GM12878 (cell line): ENCODE data around the gene TMEM253. TPM values are rescaled to one million over a fixed set of nuclear protein-coding genes. Genes with fewer than 3 reads are reported as not detected.

Experiments used
- ATAC-seq: fragments of 200-7000 bp; cut with Tn5 transposase; 3 replicates; pipeline ENCODE4 v1.9.1; 2020; ENCODE audit warnings: mild to moderate bottlenecking, moderate library complexity
- BruUV-seq: library from RNA; stranded (reverse); fragments of 400-500 nt; replicated peaks from 2 replicates; lab custom pipeline; 2021; lab: Mats Ljungman, UMichigan
- CTCF ChIA-PET: fragments of 300-600 bp; sonication (Branson Sonifier 250); formaldehyde crosslinking; extraction: SDS; loops from one replicate; lab custom pipeline; 2021; ENCODE audit warnings: inconsistent platforms; lab: Yijun Ruan, JAX
- POLR2A ChIA-PET: fragments of 350-600 bp; formaldehyde crosslinking; extraction: SDS; loops from one replicate; lab custom pipeline; 2021; ENCODE audit warnings: inconsistent platforms; lab: Charles Lee
- RAD21 ChIA-PET: fragments of 300-600 bp; sonication (Branson Sonifier 250); formaldehyde crosslinking; loops from one replicate; lab custom pipeline; 2023; ENCODE audit warnings: antibody characterized with exemption; ENCODE audit not compliant: unreplicated experiment; lab: Charles Lee
- SMC1A ChIA-PET: fragments of 300-600 bp; sonication (Branson Sonifier 250); formaldehyde crosslinking; loops from one replicate; lab custom pipeline; 2023; ENCODE audit not compliant: unreplicated experiment, uncharacterized antibody; lab: Charles Lee
- DNase-seq: peaks from one replicate; pipeline ENCODE4 v3.0.0-alpha.2; 2011; ENCODE audit warnings: low read depth, low spot score
- FAIRE-seq: peaks from 3 replicates; lab custom pipeline; 2011; peaks lifted over from hg19 to GRCh38; lab: Jason Lieb, UNC
- H2AFZ ChIP-seq: 2 replicates; pipeline ENCODE4 v1.6.0; 2011; ENCODE audit warnings: low read depth, low read length, control low read depth; ENCODE audit not compliant: control insufficient read depth
- H3K27ac ChIP-seq: 2 replicates; pipeline ENCODE4 v1.5.1; 2011; ENCODE audit warnings: control low read depth; ENCODE audit not compliant: control insufficient read depth, insufficient read depth
- H3K27me3 ChIP-seq, 2 experiments: replicated peaks in 1 of 2; 2 replicates each; pipeline versions ENCODE4 v1.6.0 to v1.6.1; 2011; ENCODE audit warnings: low read length in 1 of 2; ENCODE audit not compliant: control insufficient read depth in 2 of 2, insufficient read depth in 2 of 2
- H3K36me3 ChIP-seq, 2 experiments: 2 replicates each; pipeline ENCODE4 v1.5.1; 2011; ENCODE audit warnings: low read length in 1 of 2; ENCODE audit not compliant: control insufficient read depth in 2 of 2, insufficient read depth in 2 of 2
- H3K4me1 ChIP-seq: 2 replicates; pipeline ENCODE4 v1.6.1; 2011; ENCODE audit warnings: mild to moderate bottlenecking, low read length, moderate library complexity, mixed read lengths; ENCODE audit not compliant: control insufficient read depth, insufficient read depth
- H3K4me2 ChIP-seq: 2 replicates; pipeline ENCODE4 v1.6.0; 2011; ENCODE audit warnings: control low read depth; ENCODE audit not compliant: control insufficient read depth, insufficient read depth
- H3K4me3 ChIP-seq: fragments of 200-600 bp; sonication (generic); 2 replicates; pipeline ENCODE4 v1.5.1; 2016
- H3K79me2 ChIP-seq: 2 replicates; pipeline ENCODE4 v1.6.0; 2011; ENCODE audit warnings: low read length; ENCODE audit not compliant: control insufficient read depth, insufficient read depth
- H3K9ac ChIP-seq: 2 replicates; pipeline ENCODE4 v1.8.0; 2011; ENCODE audit warnings: low read length, control low read depth, mixed read lengths; ENCODE audit not compliant: control insufficient read depth, insufficient read depth
- H3K9me3 ChIP-seq: replicated peaks from 3 replicates; pipeline ENCODE4 v1.5.1; 2011; ENCODE audit warnings: mild to moderate bottlenecking, low read length; ENCODE audit not compliant: control insufficient read depth, insufficient read depth
- H4K20me1 ChIP-seq: 2 replicates; pipeline ENCODE4 v1.6.0; 2011; ENCODE audit not compliant: control insufficient read depth, insufficient read depth
- BHLHE40 ChIP-seq, 2 experiments: fragments of 450-650 bp in 1 of 2; IDR thresholded peaks; 2 replicates each; pipeline ENCODE4 v1.6.1; 2011 to 2017; ENCODE audit warnings: low read depth in 2 of 2, borderline replicate concordance in 1 of 2, improper control_type of control experiment in 1 of 2, low read length in 1 of 2, mild to moderate bottlenecking in 1 of 2
- CHD1 ChIP-seq: IDR thresholded peaks from 2 replicates; pipeline ENCODE4 v1.6.1; 2012; ENCODE audit warnings: low read depth, low read length, improper control_type of control experiment
- CHD2 ChIP-seq: IDR thresholded peaks from 2 replicates; pipeline ENCODE4 v1.6.1; 2011; ENCODE audit warnings: low read depth, low read length, improper control_type of control experiment, borderline replicate concordance
- EED ChIP-seq: sonication (generic); IDR thresholded peaks from 2 replicates; pipeline ENCODE4 v1.6.1; 2016; ENCODE audit warnings: antibody characterized with exemption, low read depth
- ESRRA ChIP-seq: IDR thresholded peaks from 2 replicates; pipeline ENCODE4 v1.6.1; 2012; ENCODE audit warnings: mild to moderate bottlenecking, low read length, improper control_type of control experiment
- IKZF2 ChIP-seq, 2 experiments: fragments of 450-650 bp; IDR thresholded peaks; 2 replicates each; pipeline ENCODE4 v1.6.1; 2017; ENCODE audit warnings: mild to moderate bottlenecking in 2 of 2, moderate library complexity in 2 of 2
- MXI1 ChIP-seq: fragments of 150-350 bp; IDR thresholded peaks from 2 replicates; pipeline ENCODE4 v1.6.1; 2011; ENCODE audit warnings: low read depth, mild to moderate bottlenecking, inconsistent platforms, low read length, improper control_type of control experiment
- NR2F1 ChIP-seq: fragments of 450-650 bp; conservative IDR thresholded peaks from 2 replicates; pipeline ENCODE4 v1.6.1; 2017; ENCODE audit warnings: mild to moderate bottlenecking
- RCOR1 ChIP-seq: conservative IDR thresholded peaks from 2 replicates; pipeline ENCODE4 v1.6.1; 2012; ENCODE audit warnings: low read depth, low read length, improper control_type of control experiment
- RUNX3 ChIP-seq: IDR thresholded peaks from 2 replicates; pipeline ENCODE4 v1.6.1; 2012; ENCODE audit warnings: low read length, inconsistent platforms
- SMARCA5 ChIP-seq: fragments of 450-650 bp; IDR thresholded peaks from 2 replicates; pipeline ENCODE4 v1.6.1; 2017; ENCODE audit warnings: mild to moderate bottlenecking
- SMC3 ChIP-seq: IDR thresholded peaks from 2 replicates; pipeline ENCODE4 v1.6.1; 2011; ENCODE audit warnings: low read length, improper control_type of control experiment, borderline replicate concordance
- SUPT20H ChIP-seq: IDR thresholded peaks from 2 replicates; pipeline ENCODE4 v1.6.1; 2011; ENCODE audit warnings: low read depth, mild to moderate bottlenecking, low read length, moderate library complexity, borderline replicate concordance; ENCODE audit not compliant: control insufficient read depth
- TCF7 ChIP-seq: IDR thresholded peaks from 2 replicates; pipeline ENCODE4 v1.6.1; 2014; ENCODE audit warnings: antibody characterized with exemption, borderline replicate concordance
- WRNIP1 ChIP-seq: IDR thresholded peaks from 2 replicates; pipeline ENCODE4 v1.6.1; 2011; ENCODE audit warnings: low read depth, low read length, improper control_type of control experiment, borderline replicate concordance
- YY1 ChIP-seq: IDR thresholded peaks from 2 replicates; pipeline ENCODE4 v1.6.1; 2011; ENCODE audit warnings: low read depth, mild to moderate bottlenecking, low read length
- WGBS: methylation state at CpG from one replicate; pipeline ENCODE4 v1.1.6; 2016; ENCODE audit warnings: low lambda C conversion rate; ENCODE audit not compliant: insufficient replicate concordance, insufficient coverage; ENCODE audit errors: missing lambda C conversion rate; 5-methylcytosine and 5-hydroxymethylcytosine counted together
- in situ Hi-C: fragments of 300-500 bp; cut with MboI; formaldehyde crosslinking; loops from 9 replicates; pipeline ENCODE4 v1.14.3; 2018; ENCODE audit warnings: mixed read lengths
- intact Hi-C: fragments of 100-400 bp; cut with micrococcal nuclease; formaldehyde crosslinking; loops from one replicate; pipeline ENCODE4 v1.14.2; 2022; ENCODE audit not compliant: unreplicated experiment
- polyA plus RNA-seq, 11 experiments: library from polyadenylated mRNA; depleted of rRNA in 4 of 11; unstranded in 6 of 11; stranded (reverse) in 5 of 11; fragments of >200 nt; fragmentation: Nextera tagmentation in 4 of 11; fragmentation: Illumina TruSeq in 1 of 11; extraction: Ambion mirVana in 4 of 11; extraction: Trizol in 1 of 11; gene quantifications; 1 replicate in 1 of 11; 2 replicates in 10 of 11; pipeline versions ENCODE4 v1.2.1 to v1.2.3, GENCODE V29; 2011 to 2016; ENCODE audit warnings: inconsistent platforms in 2 of 11, missing spikeins in 2 of 11, low read depth in 1 of 11
- total RNA-seq, 4 experiments: library from RNA; depleted of rRNA in 3 of 4; stranded (reverse); fragments of >200 nt in 3 of 4; fragmentation: Illumina TruSeq in 1 of 4; extraction: Trizol in 1 of 4; gene quantifications; 2 replicates each; pipeline versions ENCODE4 v1.2.1 to v1.2.3, GENCODE V29; 2013 to 2021
- TF ChIP-seq, protein P1 (sequence below), 3 experiments: IDR thresholded peaks in 2 of 3; conservative IDR thresholded peaks in 1 of 3; 2 replicates each; pipeline ENCODE4 v1.5.1; 2011; ENCODE audit warnings: low read depth in 3 of 3, low read length in 3 of 3, mild to moderate bottlenecking in 3 of 3, control low read depth in 2 of 3, moderate library complexity in 2 of 3, inconsistent platforms in 1 of 3, mixed read lengths in 1 of 3; ENCODE audit not compliant: control insufficient read depth in 2 of 3, insufficient read depth in 1 of 3; ENCODE audit errors: extremely low read depth in 1 of 3

TMEM253 gene
- total and polyA plus RNA-seq, 10 of the 15 experiments (the other 5 are each of a cell fraction or from before 2014, with no cell fraction given), result 0.11 to 0.48 TPM; not detected in 8

DNA sequence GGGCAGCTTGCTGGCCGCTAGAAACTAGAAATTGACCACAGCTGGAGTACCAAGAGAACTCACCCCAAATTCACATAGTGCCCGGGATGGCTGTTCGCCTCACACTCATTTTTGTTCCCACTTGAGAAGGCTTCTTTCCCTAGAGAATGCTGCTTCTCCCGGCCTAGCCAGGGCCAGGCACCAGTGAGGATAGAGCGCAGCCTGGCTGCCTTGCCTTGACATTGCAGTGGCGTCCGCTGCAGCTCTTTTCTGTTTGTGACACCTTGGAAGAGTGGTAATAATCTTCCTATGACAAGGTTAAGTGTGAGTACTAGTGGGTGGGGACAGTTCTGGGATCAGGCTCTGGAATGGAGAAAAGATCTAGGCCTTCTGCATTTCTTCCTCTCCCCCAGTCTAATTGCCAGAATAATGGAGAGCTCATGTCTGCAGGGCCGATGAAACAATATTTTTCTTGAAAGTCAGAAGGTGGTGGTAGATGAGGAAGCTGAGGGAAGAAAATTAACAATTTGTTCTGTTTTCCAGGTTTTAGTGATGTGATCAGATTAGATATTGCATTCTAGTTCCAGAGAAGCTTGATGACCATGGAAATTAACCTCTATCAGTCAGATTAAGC lies 3.7 kb downstream of the TMEM253 start:
- TSS peak; percentile 97 for BruUV-seq
- Histone ChIP-seq H3K79me2 (no peaks in the 10 kb centered on the region; the same call in 1 of the 2 replicates), H3K4me2 (peak overlapping the region; percentile 89), H2AFZ (peak overlapping the region; percentile 96), H3K9ac (peak overlapping the region; percentile 93), H3K27ac (peak overlapping the region; percentile 92), H3K4me3 (peak overlapping the region; percentile 76), H4K20me1 (no peaks in the 10 kb centered on the region), H3K9me3 (no peaks in the 10 kb centered on the region), H3K27me3 (no peaks in the 10 kb centered on the region; a peak in 1 of 4 replicates), H3K4me1 (peaks cover 29% of the 10 kb centered on the region), H3K36me3 (no peaks in the 10 kb centered on the region)
- peak; percentile 67 for ATAC-seq
- ChIA-PET RAD21 (interaction anchor here (0.7 to 5.4 kb wide), 13 partner anchors 9 to 350 kb away, joined by 3 to 70 read pairs (median 4); partner anchors contain the start of gene ARHGEF40), POLR2A (interaction anchor here (0.7 to 4.1 kb wide), 6 partner anchors 9 to 406 kb away, joined by 3 to 21 read pairs (median 4); partner anchors contain the start of genes ARHGEF40 and METTL3), CTCF (interaction anchor here (0.6 to 10.6 kb wide), 37 partner anchors 10 to 517 kb away, joined by 3 to 253 read pairs (median 5); partner anchors contain the start of genes ARHGEF40, RNASE13 and RNASE6), SMC1A (interaction anchor here (0.6 to 8.3 kb wide), 19 partner anchors 10 to 452 kb away, joined by 3 to 99 read pairs (median 4); partner anchors contain the start of genes ARHGEF40 and SLC39A2)
- peak; percentile 56 for FAIRE-seq
- DNase-seq, result no peak
- intact Hi-C loops (loop anchor here (1.0 to 5.0 kb wide), 2 partner anchors 33 to 762 kb away; partner anchors contain the start of gene PARP2), in situ Hi-C loops (loop anchor here (5.0 kb wide), 1 partner anchor 87 kb away; no protein-coding TSS in a partner anchor)
- 13% methylated on average over 8 of the region's 8 CpGs for WGBS
- TF ChIP-seq ESRRA (peak; percentile 46; the same call in 1 of the 2 replicates), IKZF2 (IDR thresholded peaks at IDR 0.05) (peak; percentile 64 to 74; a peak in 3 of 4 replicates), SUPT20H (no peak), CHD2 (0 out of 2 replicates have a peak, but pooled peaks have one; percentile 30), WRNIP1 (0 out of 2 replicates have a peak, but pooled peaks have one; percentile 91), SMC3 (peak; percentile 78), YY1 (peak; percentile 45; the same call in 1 of the 2 replicates), NR2F1 (0 out of 2 replicates have a peak, but pooled peaks have one; percentile 79), RUNX3 (no peak), MXI1 (peak; percentile 47; the same call in 1 of the 2 replicates), RCOR1 (0 out of 2 replicates have a peak, but pooled peaks have one; percentile 41), TCF7 (peak; percentile 1; the same call in 1 of the 2 replicates), CHD1 (peak; percentile 70; the same call in 1 of the 2 replicates), EED (peak; percentile 46; the same call in 1 of the 2 replicates), BHLHE40 (IDR thresholded peaks at IDR 0.05; ENCODE audit: borderline replicate concordance in 1 of 2, low read depth in 2 of 2, low read length in 1 of 2) (0 out of 4 replicates have a peak, but pooled peaks of 1 of the 2 experiments have one; percentile 35), SMARCA5 (peak; percentile 78)
- TF ChIP-seq, protein P1, sequence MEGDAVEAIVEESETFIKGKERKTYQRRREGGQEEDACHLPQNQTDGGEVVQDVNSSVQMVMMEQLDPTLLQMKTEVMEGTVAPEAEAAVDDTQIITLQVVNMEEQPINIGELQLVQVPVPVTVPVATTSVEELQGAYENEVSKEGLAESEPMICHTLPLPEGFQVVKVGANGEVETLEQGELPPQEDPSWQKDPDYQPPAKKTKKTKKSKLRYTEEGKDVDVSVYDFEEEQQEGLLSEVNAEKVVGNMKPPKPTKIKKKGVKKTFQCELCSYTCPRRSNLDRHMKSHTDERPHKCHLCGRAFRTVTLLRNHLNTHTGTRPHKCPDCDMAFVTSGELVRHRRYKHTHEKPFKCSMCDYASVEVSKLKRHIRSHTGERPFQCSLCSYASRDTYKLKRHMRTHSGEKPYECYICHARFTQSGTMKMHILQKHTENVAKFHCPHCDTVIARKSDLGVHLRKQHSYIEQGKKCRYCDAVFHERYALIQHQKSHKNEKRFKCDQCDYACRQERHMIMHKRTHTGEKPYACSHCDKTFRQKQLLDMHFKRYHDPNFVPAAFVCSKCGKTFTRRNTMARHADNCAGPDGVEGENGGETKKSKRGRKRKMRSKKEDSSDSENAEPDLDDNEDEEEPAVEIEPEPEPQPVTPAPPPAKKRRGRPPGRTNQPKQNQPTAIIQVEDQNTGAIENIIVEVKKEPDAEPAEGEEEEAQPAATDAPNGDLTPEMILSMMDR (IDR thresholded peaks at IDR 0.05 in 2 of 3, conservative IDR thresholded peaks at IDR 0.05 in 1 of 3; ENCODE audit: control insufficient read depth in 2 of 3, extremely low read depth in 1 of 3, insufficient read depth in 1 of 3, low read depth in 3 of 3, low read length in 3 of 3), result peak; percentile 95 to 98 (median 95)
